ENCODE data around the gene SLC6A17.

- TF ChIP-seq CTCF (IDR thresholded peaks at IDR 0.05) (no peak), POLR2A (IDR thresholded peaks at IDR 0.05) (no peak)
Measured at GRCh38 chr1:110213143-110213540, 62.8 kb downstream of the SLC6A17 start.

All from adrenal gland (tissue), 5 donors.